GM04503 (cell line): ENCODE data around the gene PIK3CD.
"Not testable (repeated sequence)": the region's sequence is repeated elsewhere in the genome, so short reads cannot be mapped to it uniquely, and the experiment has no call there.

Experiments
- DNase-seq: peaks from one replicate; pipeline ENCODE4 v3.0.0-alpha.2; 2012; ENCODE audit warnings: low read depth

Gene PIK3CD

DNA sequence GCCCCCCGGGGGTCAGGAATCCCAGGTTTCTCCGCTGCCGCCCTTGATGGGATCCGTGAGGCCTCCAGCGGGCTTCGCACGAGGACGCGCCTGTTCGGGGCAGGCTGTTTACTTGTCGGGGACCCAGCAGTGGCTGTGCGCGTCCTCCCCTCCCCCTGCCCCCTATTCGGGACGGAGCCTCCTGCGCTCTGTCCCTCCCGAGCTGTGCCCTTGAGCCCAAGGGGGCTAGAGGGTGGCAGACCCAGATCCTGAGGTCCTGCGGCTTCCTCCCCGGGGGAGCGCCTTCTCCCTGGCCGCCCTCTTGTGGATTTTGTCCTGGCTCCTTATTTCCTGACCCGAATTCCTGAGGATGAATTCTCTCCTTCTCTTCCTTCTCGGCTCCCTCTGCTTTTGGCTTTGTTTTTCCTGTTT lies 38.4 kb downstream of the PIK3CD start:
- DNase-seq: no peak

GRCh38 chr1:9690440-9691107 lies 39.0 kb downstream of the PIK3CD start:
- DNase-seq: no peak

DNA sequence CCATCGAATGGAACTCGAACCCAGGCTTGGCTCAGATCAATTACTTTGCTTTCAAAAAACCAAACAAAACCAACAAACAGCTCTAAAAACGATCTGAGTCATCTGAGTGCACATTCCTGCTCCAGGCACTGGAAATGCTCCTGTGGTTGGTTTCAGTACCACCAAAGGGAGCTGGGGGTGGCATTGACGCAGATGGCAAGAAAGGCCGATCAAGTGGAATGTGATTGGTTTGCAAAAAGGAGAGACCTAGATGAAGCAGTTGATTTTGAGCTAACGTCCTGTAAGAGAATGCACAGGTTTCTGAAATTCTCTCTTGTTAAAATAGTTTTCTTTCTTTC lies 39.5 kb downstream of the PIK3CD start:
- no peak for DNase-seq

GRCh38 chr1:9691691-9692090 lies 40.2 kb downstream of the PIK3CD start:
- no peak for DNase-seq

- no peak for DNase-seq
Observed at GRCh38 chr1:9696793-9697192, 45.3 kb downstream of the PIK3CD start.

GRCh38 chr1:9699361-9699760 lies 47.8 kb downstream of the PIK3CD start:
- DNase-seq: no peak

DNA sequence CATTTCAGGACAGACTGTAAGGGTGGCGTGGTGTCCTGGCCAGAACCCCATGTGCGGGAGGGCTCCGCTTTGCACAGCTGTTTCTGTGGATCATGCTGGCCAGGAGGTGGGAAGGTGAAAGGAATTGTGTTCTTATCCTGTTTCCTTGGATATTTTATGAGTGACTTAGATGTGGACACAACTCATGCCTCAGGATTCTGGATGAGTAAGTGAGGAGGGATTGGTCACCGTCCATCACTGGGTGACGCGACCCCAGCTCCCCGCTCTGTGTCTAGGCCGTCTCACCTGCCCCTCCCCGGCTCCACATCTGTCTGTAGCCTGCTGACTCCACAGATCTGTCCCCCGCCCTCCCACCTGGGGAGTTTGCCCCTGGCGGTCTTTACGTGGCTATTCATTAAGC lies 48.8 kb downstream of the PIK3CD start:
- DNase-seq: peak; percentile 61

DNA sequence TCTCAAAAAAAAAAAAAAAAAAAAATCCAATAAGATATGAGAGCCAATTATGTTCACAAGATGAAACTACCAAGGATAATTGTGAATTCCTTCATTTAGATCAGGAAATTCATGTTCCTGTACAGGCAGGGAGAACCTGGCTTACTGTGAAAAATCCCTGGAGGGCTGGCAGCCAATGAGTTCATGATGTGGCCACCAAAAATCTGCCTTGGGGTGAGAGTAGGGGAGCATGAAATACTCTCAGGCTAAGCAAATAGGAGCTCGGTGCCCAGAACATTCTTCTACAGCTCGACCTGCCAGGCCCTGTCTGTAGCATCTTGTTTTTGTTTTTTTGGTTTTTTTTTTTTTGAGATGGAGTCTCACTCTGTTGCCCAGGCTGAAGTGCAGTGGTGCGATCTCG lies 50.1 kb downstream of the PIK3CD start:
- DNase-seq: no peak

DNA sequence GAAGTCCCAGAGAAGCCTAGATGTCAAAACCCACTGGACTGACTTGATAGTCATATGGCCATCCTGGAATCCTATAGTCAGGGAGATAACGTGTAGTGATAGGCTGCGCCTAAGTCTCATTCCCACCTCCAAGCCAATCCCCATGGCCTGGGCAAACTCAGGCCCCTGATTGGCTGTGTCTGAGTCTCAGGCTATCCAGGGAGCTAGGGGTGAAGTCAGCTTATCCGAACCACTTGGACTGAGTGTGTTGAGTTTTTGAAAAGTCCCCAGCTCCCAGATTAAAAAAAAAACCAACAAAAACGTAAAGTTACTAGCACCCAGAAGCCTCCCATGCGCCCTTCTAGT lies 51.6 kb downstream of the PIK3CD start:
- DNase-seq: no peak

- no peak for DNase-seq
Observed at GRCh38 chr1:9703681-9704080, 52.1 kb downstream of the PIK3CD start.

GRCh38 chr1:9705337-9706093 lies 54.0 kb downstream of the PIK3CD start:
- DNase-seq: peak; percentile 55

DNA sequence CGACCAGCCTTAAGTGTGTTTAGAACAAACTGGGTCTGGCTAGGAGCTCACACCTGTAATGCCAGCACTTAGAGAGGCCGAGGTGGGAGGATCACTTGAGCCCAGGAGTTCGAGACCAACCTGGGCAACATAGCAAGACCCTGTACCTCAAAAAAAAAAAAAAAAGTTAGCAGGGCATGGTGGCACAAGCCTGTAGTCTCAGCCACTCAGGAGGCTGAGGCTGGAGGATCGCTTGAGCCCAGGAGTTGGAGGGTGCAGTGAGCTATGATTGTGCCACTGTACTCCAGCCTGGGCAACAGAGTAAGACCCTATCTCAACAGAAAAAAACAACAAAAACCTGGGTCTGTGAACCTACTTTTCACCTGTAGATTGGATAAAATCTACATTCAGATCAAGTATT lies 54.6 kb downstream of the PIK3CD start:
- no peak for DNase-seq

GRCh38 chr1:9710037-9710436 lies 58.5 kb downstream of the PIK3CD start:
- DNase-seq: no peak

DNA sequence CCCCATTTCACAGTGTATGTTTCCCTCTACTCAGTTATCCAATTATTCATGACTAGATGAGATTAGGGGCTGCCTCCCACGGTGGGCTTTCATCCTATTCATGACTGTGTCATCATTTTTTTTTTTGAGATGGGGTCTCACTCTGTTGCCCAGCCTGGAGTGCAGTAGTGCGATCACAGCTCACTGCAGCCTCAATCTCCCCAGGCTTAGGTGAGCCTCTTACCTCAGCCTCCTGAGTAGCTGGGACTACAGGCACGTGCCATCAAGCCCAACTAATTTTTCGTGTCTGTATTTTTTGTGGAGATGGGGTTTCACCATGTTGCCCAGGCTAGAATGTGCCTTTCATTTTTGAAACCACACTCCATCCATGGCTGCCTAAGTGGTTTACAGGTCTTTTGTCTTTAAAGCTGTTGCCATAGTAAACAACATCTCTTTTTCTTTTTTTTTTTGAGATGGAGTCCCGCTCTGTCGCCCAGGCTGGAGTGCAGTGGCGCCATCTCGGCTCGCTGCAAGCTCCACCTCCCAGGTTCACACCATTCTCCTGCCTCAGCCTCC lies 60.0 kb downstream of the PIK3CD start:
- no peak for DNase-seq

GRCh38 chr1:9712767-9713166 lies 61.2 kb downstream of the PIK3CD start:
- DNase-seq: not testable (repeated sequence)

GRCh38 chr1:9714257-9714718 lies 62.8 kb downstream of the PIK3CD start:
- DNase-seq: no peak

DNA sequence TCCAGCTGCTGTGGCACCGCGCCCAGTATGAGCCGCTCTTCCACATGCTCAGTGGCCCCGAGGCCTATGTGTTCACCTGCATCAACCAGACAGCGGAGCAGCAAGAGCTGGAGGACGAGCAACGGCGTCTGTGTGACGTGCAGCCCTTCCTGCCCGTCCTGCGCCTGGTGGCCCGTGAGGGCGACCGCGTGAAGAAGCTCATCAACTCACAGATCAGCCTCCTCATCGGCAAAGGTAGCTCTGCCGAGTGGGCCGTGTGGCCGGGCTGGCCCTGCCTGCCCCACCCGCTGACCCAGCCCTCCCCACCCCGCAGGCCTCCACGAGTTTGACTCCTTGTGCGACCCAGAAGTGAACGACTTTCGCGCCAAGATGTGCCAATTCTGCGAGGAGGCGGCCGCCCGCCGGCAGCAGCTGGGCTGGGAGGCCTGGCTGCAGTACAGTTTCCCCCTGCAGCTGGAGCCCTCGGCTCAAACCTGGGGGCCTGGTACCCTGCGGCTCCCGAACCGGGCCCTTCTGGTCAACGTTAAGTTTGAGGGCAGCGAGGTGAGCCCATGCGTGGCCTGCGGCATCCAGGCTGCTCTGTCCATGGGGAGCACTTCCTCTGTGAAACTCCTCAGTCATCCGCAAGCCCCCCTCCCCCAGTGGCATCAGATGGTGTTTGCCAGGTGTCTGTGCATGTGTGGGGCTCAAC lies 64.2 kb downstream of the PIK3CD start:
- DNase-seq: no peak

- DNase-seq: no peak
Observed at GRCh38 chr1:9716404-9717192, 65.1 kb downstream of the PIK3CD start.

- no peak for DNase-seq
Observed at GRCh38 chr1:9717193-9718005, 65.9 kb downstream of the PIK3CD start.

- DNase-seq: no peak
Observed at GRCh38 chr1:9718006-9718680, 66.6 kb downstream of the PIK3CD start.
